K562 (cell line): ENCODE measurements around the gene ZBTB42. TPM values are rescaled to one million over a fixed set of nuclear protein-coding genes. Genes with fewer than 3 reads are reported as not detected.
A peak's percentile ranks its signal among the peaks of the same experiment; 100 is the strongest.

Experiments
- ATAC-seq: fragments of 200-7000 bp; cut with Tn5 transposase; 3 replicates; pipeline ENCODE4 v1.9.1; 2020; ENCODE audit warnings: moderate library complexity
- BruUV-seq: library from RNA; stranded (reverse); fragments of 400-500 nt; replicated peaks from 2 replicates; lab custom pipeline; 2021; lab: Mats Ljungman, UMichigan
- CTCF ChIA-PET: fragments of 300-600 bp; formaldehyde crosslinking; extraction: SDS; loops from one replicate; lab custom pipeline; 2021; ENCODE audit warnings: low intra/inter-chr PET ratio; lab: Yijun Ruan, JAX
- POLR2A ChIA-PET: fragments of 300-600, 350-650 bp; sonication (Branson Sonifier 250); formaldehyde crosslinking; extraction: SDS; loops from one replicate; lab custom pipeline; 2021; ENCODE audit warnings: antibody characterized with exemption, inconsistent platforms; lab: Yijun Ruan, JAX
- DNase-seq, 4 experiments: peaks; one replicate each; pipeline versions ENCODE4 v3.0.0 to v3.0.0-alpha.2; 2011 to 2018; ENCODE audit warnings: low spot score in 3 of 4, mixed read lengths in 3 of 4; ENCODE audit errors: extremely low read depth in 1 of 4
- FAIRE-seq: peaks from 2 replicates; lab custom pipeline; 2011; peaks lifted over from hg19 to GRCh38; lab: Jason Lieb, UNC
- H2AFZ ChIP-seq: 2 replicates; pipeline ENCODE4 v1.6.0; 2011; ENCODE audit warnings: low read depth, low read length, control low read depth, inconsistent platforms
- H3K27ac ChIP-seq: fragments of 200-600 bp; 3 replicates; pipeline ENCODE4 v1.8.0; 2011; ENCODE audit warnings: low read depth, mild to moderate bottlenecking, control low read depth, inconsistent platforms, low read length, moderate library complexity, mixed read lengths; ENCODE audit errors: extremely low read depth
- H3K27me3 ChIP-seq, 2 experiments: fragments of 300-600 bp in 1 of 2; 2 replicates in 1 of 2; 3 replicates in 1 of 2; pipeline versions ENCODE4 v1.6.0 to v1.8.0; 2011; ENCODE audit warnings: inconsistent platforms in 2 of 2, low read length in 2 of 2, mild to moderate bottlenecking in 1 of 2, mixed read lengths in 1 of 2, moderate library complexity in 1 of 2; ENCODE audit not compliant: control insufficient read depth in 2 of 2, insufficient read depth in 2 of 2
- H3K36me3 ChIP-seq: fragments of 300-600 bp; 3 replicates; pipeline ENCODE4 v1.8.0; 2011; ENCODE audit warnings: mild to moderate bottlenecking, low read length, inconsistent platforms; ENCODE audit not compliant: control insufficient read depth, insufficient read depth
- H3K4me1 ChIP-seq, 2 experiments: fragments of 200-600 bp in 1 of 2; replicated peaks in 1 of 2; 2 replicates in 1 of 2; 3 replicates in 1 of 2; pipeline versions ENCODE4 v1.5.1 to v1.8.0; 2011; ENCODE audit warnings: inconsistent platforms in 2 of 2, low read length in 2 of 2, mild to moderate bottlenecking in 1 of 2, mixed read lengths in 1 of 2, moderate library complexity in 1 of 2; ENCODE audit not compliant: control insufficient read depth in 2 of 2, insufficient read depth in 2 of 2
- H3K4me2 ChIP-seq: 2 replicates; pipeline ENCODE4 v1.6.1; 2011; ENCODE audit warnings: low read length, control low read depth, inconsistent platforms, mixed read lengths; ENCODE audit not compliant: insufficient read depth
- H3K4me3 ChIP-seq: fragments of 200-600 bp; sonication (generic), shearing (Covaris generic); 2 replicates; pipeline ENCODE4 v1.5.1; 2016; ENCODE audit warnings: control low read depth, inconsistent platforms
- H3K79me2 ChIP-seq: fragments of 200-600 bp; 3 replicates; pipeline ENCODE4 v1.8.0; 2011; ENCODE audit warnings: low read length, inconsistent platforms; ENCODE audit not compliant: control insufficient read depth, insufficient read depth
- H3K9ac ChIP-seq, 2 experiments: 2 replicates each; pipeline versions ENCODE4 v1.6.0 to v1.6.1; 2011; ENCODE audit warnings: low read depth in 2 of 2, low read length in 2 of 2, control low read depth in 1 of 2, inconsistent platforms in 1 of 2, mild to moderate bottlenecking in 1 of 2, mixed read lengths in 1 of 2; ENCODE audit not compliant: insufficient read depth in 1 of 2
- H3K9me1 ChIP-seq: one replicate; pipeline ENCODE4 v1.6.0; 2011; ENCODE audit warnings: inconsistent platforms, mild to moderate bottlenecking, low read length, moderate library complexity; ENCODE audit not compliant: control insufficient read depth, insufficient read depth
- H3K9me3 ChIP-seq: replicated peaks from 2 replicates; pipeline ENCODE4 v1.5.1; 2011; ENCODE audit warnings: low read depth, low read length, inconsistent platforms; ENCODE audit not compliant: control insufficient read depth, insufficient read depth
- H4K20me1 ChIP-seq: replicated peaks from 2 replicates; pipeline ENCODE4 v1.6.1; 2011; ENCODE audit warnings: low read length, inconsistent platforms, mixed read lengths; ENCODE audit not compliant: control insufficient read depth, insufficient read depth
- HMG20B ChIP-seq: fragments of 250-450 bp; sonication (Bioruptor Pico); IDR thresholded peaks from 2 replicates; pipeline ENCODE4 v1.5.0; 2021; ENCODE audit warnings: mild to moderate bottlenecking
- MYC ChIP-seq, 2 experiments: fragments of 250-450 bp in 1 of 2; sonication (Bioruptor Pico) in 1 of 2; IDR thresholded peaks; 2 replicates each; pipeline versions ENCODE4 v1.5.1 to v1.6.1; 2012 to 2021; ENCODE audit warnings: low read depth in 2 of 2, borderline replicate concordance in 1 of 2, improper control_type of control experiment in 1 of 2, low read length in 1 of 2, mild to moderate bottlenecking in 1 of 2, moderate library complexity in 1 of 2
- NFIC ChIP-seq: fragments of 450-650 bp; IDR thresholded peaks from 2 replicates; pipeline ENCODE4 v1.6.1; 2017; ENCODE audit warnings: mild to moderate bottlenecking, inconsistent platforms
- PHF8 ChIP-seq: fragments of 200-600 bp; sonication (generic); IDR thresholded peaks from 2 replicates; pipeline ENCODE4 v1.6.1; 2012; ENCODE audit warnings: mixed run types, mild to moderate bottlenecking, inconsistent platforms, low read length, moderate library complexity, borderline replicate concordance
- PURB ChIP-seq: sonication (generic); formaldehyde crosslinking; IDR thresholded peaks from 2 replicates; pipeline ENCODE4 v1.9.0; 2021; ENCODE audit warnings: low read depth, mild to moderate bottlenecking, missing genetic modification reagents
- RBFOX2 ChIP-seq: fragments of 200-400 bp; formaldehyde crosslinking; IDR thresholded peaks from 2 replicates; pipeline ENCODE4 v1.6.1; 2017; ENCODE audit warnings: low read depth, mild to moderate bottlenecking, low read length, moderate library complexity
- SETDB1 ChIP-seq: IDR thresholded peaks from one replicate; pipeline ENCODE4 v1.6.1; 2012; ENCODE audit warnings: low read length, control low read depth, inconsistent platforms
- ZSCAN29 ChIP-seq: fragments of 450-650 bp; IDR thresholded peaks from 2 replicates; pipeline ENCODE4 v1.6.1; 2017
- WGBS: fragments of 100-300 bp; shearing (Covaris generic); methylation state at CpG from one replicate; pipeline ENCODE4 v1.1.6; 2016; ENCODE audit warnings: low coverage, mixed read lengths; ENCODE audit not compliant: insufficient coverage; ENCODE audit errors: missing lambda C conversion rate; 5-methylcytosine and 5-hydroxymethylcytosine counted together
- in situ Hi-C: fragments of 300-500 bp; cut with MboI; formaldehyde crosslinking; loops from 4 replicates; pipeline ENCODE4 v1.15.0; 2018; ENCODE audit warnings: inconsistent platforms, mixed read lengths
- intact Hi-C: fragments of 100-400 bp; cut with micrococcal nuclease; formaldehyde crosslinking; loops from 2 replicates; pipeline ENCODE4 v1.14.2; 2022
- polyA plus RNA-seq, 8 experiments: library from polyadenylated mRNA; depleted of rRNA in 4 of 8; stranded (reverse) in 5 of 8; unstranded in 3 of 8; fragments of >200 nt; fragmentation: Nextera tagmentation in 2 of 8; fragmentation: Illumina TruSeq in 1 of 8; extraction: Ambion mirVana in 2 of 8; extraction: Trizol in 1 of 8; gene quantifications; 2 replicates each; pipeline versions ENCODE4 v1.2.1 to v1.2.3, GENCODE V29; 2011 to 2014; ENCODE audit warnings: inconsistent platforms in 1 of 8, missing spikeins in 1 of 8
- total RNA-seq, 7 experiments: library from RNA; depleted of rRNA in 6 of 7; stranded (reverse); fragments of >200 nt in 6 of 7; fragmentation: Illumina TruSeq in 2 of 7; extraction: Trizol in 2 of 7; gene quantifications; 2 replicates each; pipeline versions ENCODE4 v1.2.1 to v1.2.3, GENCODE V29; 2011 to 2021; ENCODE audit warnings: low replicate concordance in 1 of 7
- TF ChIP-seq, protein P1 (sequence below): fragments of 450-650 bp; IDR thresholded peaks from 2 replicates; pipeline ENCODE4 v1.6.1; 2017; ENCODE audit warnings: antibody characterized with exemption

ZBTB42 gene
- total and polyA plus RNA-seq, 9 of the 15 experiments (the other 6 are each of a cell fraction or from before 2014, with no cell fraction given), result 0.03 to 8.5 (median 2.4) TPM

DNA sequence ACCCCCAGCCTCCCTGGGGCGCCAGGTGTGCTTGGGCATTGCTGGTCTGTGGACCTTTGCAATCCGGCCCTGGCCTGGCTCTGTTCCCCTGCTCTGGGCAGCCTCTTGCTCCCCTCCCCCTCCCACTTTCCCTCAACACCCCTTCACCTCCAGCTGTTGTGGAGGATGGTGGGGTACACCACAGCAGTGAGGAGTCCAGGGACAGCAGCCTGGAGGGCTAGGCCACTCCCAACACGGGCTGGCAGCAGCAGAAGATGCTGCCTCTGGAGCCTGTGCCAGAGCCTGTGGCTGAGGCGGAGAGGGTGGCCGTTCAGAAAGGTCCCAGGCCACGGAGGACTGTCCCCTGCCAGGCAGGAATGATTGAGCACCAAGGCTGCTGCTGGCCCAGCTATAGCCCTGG lies 7.6 kb downstream of the ZBTB42 start:
- Histone ChIP-seq H3K4me1 (peaks cover 28 to 40% of the 10 kb centered on the region in 2 experiments), H3K27ac (no peak overlapping the region), H3K4me2 (no peak overlapping the region), H2AFZ (no peak overlapping the region), H3K36me3 (peaks cover 2% of the 10 kb centered on the region; the same call in 1 of the 3 replicates), H3K9me3 (no peaks in the 10 kb centered on the region), H3K27me3 (no peaks in the 10 kb centered on the region), H3K79me2 (peaks cover 14% of the 10 kb centered on the region; the same call in 2 of the 3 replicates), H4K20me1 (no peaks in the 10 kb centered on the region), H3K9ac (peak overlapping the region in 1 of 2 experiments; percentile 20; a peak in 1 of 4 replicates), H3K9me1 (no peaks in the 10 kb centered on the region), H3K4me3 (no peak overlapping the region)
- DNase-seq (no peak), FAIRE-seq (no peak), ATAC-seq (no peak)
- intact Hi-C loops (no loop called here), in situ Hi-C loops (no loop called here)
- WGBS, result 67% methylated on average over 1 of the region's 6 CpGs
- ChIA-PET POLR2A (no interaction called here), CTCF (no interaction called here)
- no peak for TF ChIP-seq HMG20B (CRISPR knock-in tag)
- no peak for TF ChIP-seq MYC (IDR thresholded peaks at IDR 0.05; ENCODE audit: low read depth, low read length)
- TF ChIP-seq MYC (CRISPR knock-in tag; IDR thresholded peaks at IDR 0.05; ENCODE audit: borderline replicate concordance, low read depth), result no peak
- no TSS peak for BruUV-seq

DNA sequence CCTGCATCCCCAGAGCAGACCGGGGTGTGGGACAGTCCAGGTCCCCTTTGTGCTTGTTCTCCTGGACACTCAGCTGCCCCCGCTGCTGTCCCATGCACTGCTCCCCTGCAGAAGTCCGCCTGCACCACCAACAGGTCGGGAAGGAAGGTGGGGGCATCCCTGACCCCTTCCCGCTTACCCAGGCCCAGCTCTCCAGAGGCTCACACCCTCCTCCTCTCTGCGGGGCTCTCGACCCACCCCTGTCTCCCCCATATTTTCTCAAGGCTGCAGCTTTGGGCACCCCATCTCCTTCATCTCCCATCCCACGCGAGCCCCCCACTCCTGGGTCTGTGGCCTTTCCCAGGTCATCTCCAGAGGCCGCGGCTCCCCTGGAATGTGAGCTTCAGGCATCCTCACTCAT lies 9.4 kb downstream of the ZBTB42 start:
- H3K9ac ChIP-seq, result no peak overlapping the region
- TF ChIP-seq, protein P1, sequence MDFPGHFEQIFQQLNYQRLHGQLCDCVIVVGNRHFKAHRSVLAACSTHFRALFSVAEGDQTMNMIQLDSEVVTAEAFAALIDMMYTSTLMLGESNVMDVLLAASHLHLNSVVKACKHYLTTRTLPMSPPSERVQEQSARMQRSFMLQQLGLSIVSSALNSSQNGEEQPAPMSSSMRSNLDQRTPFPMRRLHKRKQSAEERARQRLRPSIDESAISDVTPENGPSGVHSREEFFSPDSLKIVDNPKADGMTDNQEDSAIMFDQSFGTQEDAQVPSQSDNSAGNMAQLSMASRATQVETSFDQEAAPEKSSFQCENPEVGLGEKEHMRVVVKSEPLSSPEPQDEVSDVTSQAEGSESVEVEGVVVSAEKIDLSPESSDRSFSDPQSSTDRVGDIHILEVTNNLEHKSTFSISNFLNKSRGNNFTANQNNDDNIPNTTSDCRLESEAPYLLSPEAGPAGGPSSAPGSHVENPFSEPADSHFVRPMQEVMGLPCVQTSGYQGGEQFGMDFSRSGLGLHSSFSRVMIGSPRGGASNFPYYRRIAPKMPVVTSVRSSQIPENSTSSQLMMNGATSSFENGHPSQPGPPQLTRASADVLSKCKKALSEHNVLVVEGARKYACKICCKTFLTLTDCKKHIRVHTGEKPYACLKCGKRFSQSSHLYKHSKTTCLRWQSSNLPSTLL, result no peak
- TF ChIP-seq SETDB1 (no peak), RBFOX2 (no peak), PHF8 (no peak), PURB (CRISPR knock-in tag) (no peak), NFIC (no peak), ZSCAN29 (no peak)
- FAIRE-seq (no peak), DNase-seq (no peak), ATAC-seq (no peak)
- BruUV-seq, result no TSS peak
- H3K27ac ChIP-seq, result no peak overlapping the region
- intact Hi-C loops, result no loop called here
- POLR2A ChIA-PET, result no interaction called here
- 68% methylated on average over 3 of the region's 11 CpGs for WGBS
- H3K27me3 ChIP-seq, result no peaks in the 10 kb centered on the region
- CTCF ChIA-PET, result no interaction called here
- no peak overlapping the region for H2AFZ ChIP-seq
- H3K4me3 ChIP-seq, result no peak overlapping the region
- H3K4me2 ChIP-seq, result no peak overlapping the region
- in situ Hi-C loops, result no loop called here
- H3K4me1 ChIP-seq, result peaks cover 15 to 24% of the 10 kb centered on the region in 2 experiments
- H3K36me3 ChIP-seq, result peaks cover 6% of the 10 kb centered on the region; the same call in 2 of the 3 replicates
- no peaks in the 10 kb centered on the region for H3K9me1 ChIP-seq
- no peaks in the 10 kb centered on the region for H4K20me1 ChIP-seq
- peaks cover 19% of the 10 kb centered on the region for H3K79me2 ChIP-seq
- H3K9me3 ChIP-seq, result no peaks in the 10 kb centered on the region
